Measurements from ENCODE around the gene EVX1. TPM values are rescaled to one million over a fixed set of nuclear protein-coding genes. Genes with fewer than 3 reads are reported as not detected.
A peak's percentile ranks its signal among the peaks of the same experiment; 100 is the strongest.

The EVX1 gene
- total RNA-seq, 4 donors from 2014 or later: not detected

- no peak for TF ChIP-seq CTCF (IDR thresholded peaks at IDR 0.05)
- peaks cover 8 to 31% of the 10 kb centered on the region in 2 donors for H3K4me1 ChIP-seq
- DNase-seq: no peak
- peak within 1 kb of the TSS in 1 of 3 donors; percentile 16 for H3K4me3 ChIP-seq (replicated peaks in 1 of 3)
- H3K36me3 ChIP-seq: no peaks in the 10 kb centered on the region
- H3K9me3 ChIP-seq: no peaks in the 10 kb centered on the region
- peaks cover 72% of the 10 kb centered on the region for H3K27me3 ChIP-seq
- no peak within 1 kb of the TSS for H3K27ac ChIP-seq
- intact Hi-C loops (cut with DNase I): loop anchor here (5.0 to 10.0 kb wide), 3 partner anchors 725 to 895 kb away; no protein-coding TSS in a partner anchor
- 3% methylated on average over 27 to 50 of the region's 99 CpGs for WGBS, 2 donors
Measured at GRCh38 chr7:27199849-27200760, 42.5 kb upstream of the EVX1 start, which contains the start of gene HOXA13. Gene HOXA13, minus strand, starts transcription at chr7:27200091. Its CDS starts 14 bp downstream, at chr7:27200077.

GRCh38 chr7:27200761-27201579 lies 41.6 kb upstream of the EVX1 start:
- no peak overlapping the region for H3K27ac ChIP-seq
- 8 to 12% methylated on average over 13 to 14 of the region's 14 CpGs for WGBS, 2 donors
- intact Hi-C loops (cut with DNase I): loop anchor here (10.0 kb wide), 1 partner anchor 724 kb away; no protein-coding TSS in a partner anchor
- TF ChIP-seq POLR2A (IDR thresholded peaks at IDR 0.05): no peak
- TF ChIP-seq CTCF (IDR thresholded peaks at IDR 0.05): no peak
- no peak overlapping the region for H3K4me3 ChIP-seq (replicated peaks in 1 of 3)
- H3K4me1 ChIP-seq: peaks cover 9 to 39% of the 10 kb centered on the region in 2 donors
- H3K36me3 ChIP-seq: no peaks in the 10 kb centered on the region
- H3K27me3 ChIP-seq: peaks cover 79% of the 10 kb centered on the region
- no peak for DNase-seq
- H3K9me3 ChIP-seq: no peaks in the 10 kb centered on the region

- no peak for DNase-seq
- Histone ChIP-seq H3K27ac (no peak overlapping the region), H3K9me3 (no peaks in the 10 kb centered on the region), H3K4me3 (replicated peaks in 1 of 3) (no peak overlapping the region), H3K36me3 (no peaks in the 10 kb centered on the region), H3K4me1 (peaks cover 9 to 39% of the 10 kb centered on the region in 2 donors), H3K27me3 (peaks cover 81% of the 10 kb centered on the region)
- intact Hi-C loops (cut with DNase I): loop anchor here (10.0 kb wide), 1 partner anchor 723 kb away; no protein-coding TSS in a partner anchor
- whole genome bisulfite sequencing, 2 donors: 21 to 24% methylated on average over 4 of the region's 4 CpGs
- TF ChIP-seq CTCF (IDR thresholded peaks at IDR 0.05): no peak
Measured at GRCh38 chr7:27201580-27202017, 41.0 kb upstream of the EVX1 start.

- no peak for TF ChIP-seq POLR2A (IDR thresholded peaks at IDR 0.05)
- TF ChIP-seq CTCF (IDR thresholded peaks at IDR 0.05): no peak
- Histone ChIP-seq H3K27ac (no peak overlapping the region), H3K4me3 (replicated peaks in 1 of 3) (no peak overlapping the region), H3K36me3 (no peaks in the 10 kb centered on the region), H3K4me1 (peaks cover 9 to 39% of the 10 kb centered on the region in 2 donors), H3K9me3 (no peaks in the 10 kb centered on the region), H3K27me3 (peaks cover 75% of the 10 kb centered on the region)
- WGBS, 2 donors: 17 to 24% methylated on average over 22 to 29 of the region's 30 CpGs
- intact Hi-C loops (cut with DNase I): loop anchor here (10.0 kb wide), 1 partner anchor 723 kb away; no protein-coding TSS in a partner anchor
- no peak for DNase-seq
Measured at GRCh38 chr7:27202018-27202861, 40.4 kb upstream of the EVX1 start.

Measured in thyroid gland (tissue), 4 donors.